SK-N-SH treated with all-trans-retinoic acid at 6 μM for 48 hours (cell line): ENCODE results near the gene NCKAP5.

Experiments used
- ATAC-seq: fragments of 200-7000 bp; cut with Tn5 transposase; 3 replicates; pipeline ENCODE4 v1.9.1; 2020; ENCODE audit warnings: mild to moderate bottlenecking, moderate library complexity
- ARNTL ChIP-seq: fragments of 450-650 bp; formaldehyde crosslinking; IDR thresholded peaks from 2 replicates; pipeline ENCODE4 v1.5.0; 2020; ENCODE audit warnings: low read depth, mild to moderate bottlenecking, moderate library complexity, borderline replicate concordance
- BACH2 ChIP-seq: fragments of 250-450 bp; sonication (Bioruptor Pico); IDR thresholded peaks from 2 replicates; pipeline ENCODE4 v1.9.0; 2021; ENCODE audit warnings: mild to moderate bottlenecking, borderline replicate concordance
- CREB5 ChIP-seq: fragments of 250-450 bp; sonication (Bioruptor Pico); IDR thresholded peaks from 2 replicates; pipeline ENCODE4 v1.5.1; 2020; ENCODE audit warnings: low read depth, mild to moderate bottlenecking, moderate library complexity
- CSDC2 ChIP-seq: fragments of 250-450 bp; sonication (Bioruptor Pico); IDR thresholded peaks from 2 replicates; pipeline ENCODE4 v1.5.0; 2020; ENCODE audit warnings: mild to moderate bottlenecking, moderate library complexity
- ESRRG ChIP-seq: fragments of 250-450 bp; sonication (Bioruptor Pico); IDR thresholded peaks from 2 replicates; pipeline ENCODE4 v1.6.1; 2021; ENCODE audit warnings: mild to moderate bottlenecking
- ISL1 ChIP-seq: fragments of 250-450 bp; sonication (Bioruptor Pico); IDR thresholded peaks from 2 replicates; pipeline ENCODE4 v2.1.2; 2022; ENCODE audit warnings: mild to moderate bottlenecking, moderate library complexity
- OSR1 ChIP-seq: fragments of 250-450 bp; sonication (Bioruptor Pico); IDR thresholded peaks from 2 replicates; pipeline ENCODE4 v1.8.0; 2022; ENCODE audit warnings: moderate library complexity, mild to moderate bottlenecking, inconsistent platforms
- PATZ1 ChIP-seq: fragments of 250-450 bp; sonication (Bioruptor Pico); IDR thresholded peaks from 2 replicates; pipeline ENCODE4 v1.8.0; 2020; ENCODE audit warnings: mild to moderate bottlenecking, moderate library complexity, borderline replicate concordance
- POU6F1 ChIP-seq: fragments of 250-450 bp; sonication (Bioruptor Pico); IDR thresholded peaks from 2 replicates; pipeline ENCODE4 v1.8.0; 2021; ENCODE audit warnings: low read depth, mild to moderate bottlenecking, moderate library complexity, borderline replicate concordance
- RARB ChIP-seq: fragments of 250-450 bp; sonication (Bioruptor Pico); IDR thresholded peaks from 2 replicates; pipeline ENCODE4 v1.8.0; 2021; ENCODE audit warnings: mild to moderate bottlenecking, moderate library complexity
- TOX ChIP-seq: fragments of 250-450 bp; sonication (Bioruptor Pico); IDR thresholded peaks from 2 replicates; pipeline ENCODE4 v1.8.0; 2021; ENCODE audit warnings: mild to moderate bottlenecking, moderate library complexity, borderline replicate concordance
- ZC3H10 ChIP-seq: fragments of 250-450 bp; sonication (Bioruptor Pico); IDR thresholded peaks from 2 replicates; pipeline ENCODE4 v1.5.1; 2021; ENCODE audit warnings: mild to moderate bottlenecking, moderate library complexity
- ZFP3 ChIP-seq: fragments of 250-450 bp; sonication (Bioruptor Pico); IDR thresholded peaks from 2 replicates; pipeline ENCODE4 v1.5.0; 2020; ENCODE audit warnings: mild to moderate bottlenecking, moderate library complexity
- ZFP30 ChIP-seq: fragments of 450-650 bp; formaldehyde crosslinking; IDR thresholded peaks from 2 replicates; pipeline ENCODE4 v1.5.0; 2022; ENCODE audit warnings: mild to moderate bottlenecking, moderate library complexity
- ZNF565 ChIP-seq: fragments of 450-650 bp; formaldehyde crosslinking; conservative IDR thresholded peaks from 2 replicates; pipeline ENCODE4 v1.5.0; 2020; ENCODE audit warnings: low read depth, mild to moderate bottlenecking, moderate library complexity
- ZNF8 ChIP-seq: fragments of 450-650 bp; formaldehyde crosslinking; IDR thresholded peaks from 2 replicates; pipeline ENCODE4 v1.5.0; 2020; ENCODE audit warnings: mild to moderate bottlenecking, moderate library complexity
- TF ChIP-seq, protein P1 (sequence below): fragments of 250-450 bp; sonication (Bioruptor Pico); IDR thresholded peaks from 2 replicates; pipeline ENCODE4 v1.5.1; 2021; ENCODE audit warnings: mild to moderate bottlenecking, moderate library complexity
- TF ChIP-seq, protein P2 (sequence below): fragments of 250-450 bp; sonication (Bioruptor Pico); IDR thresholded peaks from 2 replicates; pipeline ENCODE4 v1.5.0; 2020; ENCODE audit warnings: mild to moderate bottlenecking, moderate library complexity

The NCKAP5 gene

DNA sequence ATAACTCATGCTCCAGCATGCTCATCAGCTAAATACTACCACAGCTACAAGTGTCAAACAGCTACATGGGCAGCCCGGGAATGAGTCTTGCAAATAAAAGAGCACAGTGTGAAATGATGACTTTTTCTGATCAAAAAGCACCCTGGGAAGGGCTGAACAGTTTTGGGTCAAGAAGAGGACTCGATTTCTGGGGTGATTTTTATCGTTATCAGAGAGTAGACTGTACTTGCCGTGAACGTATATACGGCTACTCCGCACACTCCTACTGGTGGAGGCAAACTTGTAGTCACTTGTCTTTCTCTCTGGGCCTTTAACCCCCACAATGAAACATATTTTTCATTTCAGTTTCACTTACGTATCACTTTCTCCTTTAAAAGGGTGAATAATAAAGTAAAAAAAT is 54.4 kb downstream of the NCKAP5 start:
- TF ChIP-seq POU6F1 (CRISPR knock-in tag): no peak
- TF ChIP-seq ZNF8 (CRISPR knock-in tag): no peak
- no peak for TF ChIP-seq ZFP3 (CRISPR knock-in tag)
- no peak for TF ChIP-seq CREB5 (CRISPR knock-in tag)
- no peak for TF ChIP-seq ZFP30 (CRISPR knock-in tag)
- no peak for TF ChIP-seq RARB (CRISPR knock-in tag)
- TF ChIP-seq OSR1 (CRISPR knock-in tag): no peak
- no peak for TF ChIP-seq ARNTL (CRISPR knock-in tag)
- TF ChIP-seq TOX (CRISPR knock-in tag): no peak
- TF ChIP-seq ZC3H10 (CRISPR knock-in tag): no peak
- TF ChIP-seq BACH2 (CRISPR knock-in tag): no peak
- no peak for TF ChIP-seq ZNF565 (CRISPR knock-in tag)
- no peak for TF ChIP-seq ESRRG (CRISPR knock-in tag)
- TF ChIP-seq, protein P1, sequence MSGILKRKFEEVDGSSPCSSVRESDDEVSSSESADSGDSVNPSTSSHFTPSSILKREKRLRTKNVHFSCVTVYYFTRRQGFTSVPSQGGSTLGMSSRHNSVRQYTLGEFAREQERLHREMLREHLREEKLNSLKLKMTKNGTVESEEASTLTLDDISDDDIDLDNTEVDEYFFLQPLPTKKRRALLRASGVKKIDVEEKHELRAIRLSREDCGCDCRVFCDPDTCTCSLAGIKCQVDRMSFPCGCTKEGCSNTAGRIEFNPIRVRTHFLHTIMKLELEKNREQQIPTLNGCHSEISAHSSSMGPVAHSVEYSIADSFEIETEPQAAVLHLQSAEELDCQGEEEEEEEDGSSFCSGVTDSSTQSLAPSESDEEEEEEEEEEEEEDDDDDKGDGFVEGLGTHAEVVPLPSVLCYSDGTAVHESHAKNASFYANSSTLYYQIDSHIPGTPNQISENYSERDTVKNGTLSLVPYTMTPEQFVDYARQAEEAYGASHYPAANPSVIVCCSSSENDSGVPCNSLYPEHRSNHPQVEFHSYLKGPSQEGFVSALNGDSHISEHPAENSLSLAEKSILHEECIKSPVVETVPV (CRISPR knock-in tag): no peak
- TF ChIP-seq, protein P2, sequence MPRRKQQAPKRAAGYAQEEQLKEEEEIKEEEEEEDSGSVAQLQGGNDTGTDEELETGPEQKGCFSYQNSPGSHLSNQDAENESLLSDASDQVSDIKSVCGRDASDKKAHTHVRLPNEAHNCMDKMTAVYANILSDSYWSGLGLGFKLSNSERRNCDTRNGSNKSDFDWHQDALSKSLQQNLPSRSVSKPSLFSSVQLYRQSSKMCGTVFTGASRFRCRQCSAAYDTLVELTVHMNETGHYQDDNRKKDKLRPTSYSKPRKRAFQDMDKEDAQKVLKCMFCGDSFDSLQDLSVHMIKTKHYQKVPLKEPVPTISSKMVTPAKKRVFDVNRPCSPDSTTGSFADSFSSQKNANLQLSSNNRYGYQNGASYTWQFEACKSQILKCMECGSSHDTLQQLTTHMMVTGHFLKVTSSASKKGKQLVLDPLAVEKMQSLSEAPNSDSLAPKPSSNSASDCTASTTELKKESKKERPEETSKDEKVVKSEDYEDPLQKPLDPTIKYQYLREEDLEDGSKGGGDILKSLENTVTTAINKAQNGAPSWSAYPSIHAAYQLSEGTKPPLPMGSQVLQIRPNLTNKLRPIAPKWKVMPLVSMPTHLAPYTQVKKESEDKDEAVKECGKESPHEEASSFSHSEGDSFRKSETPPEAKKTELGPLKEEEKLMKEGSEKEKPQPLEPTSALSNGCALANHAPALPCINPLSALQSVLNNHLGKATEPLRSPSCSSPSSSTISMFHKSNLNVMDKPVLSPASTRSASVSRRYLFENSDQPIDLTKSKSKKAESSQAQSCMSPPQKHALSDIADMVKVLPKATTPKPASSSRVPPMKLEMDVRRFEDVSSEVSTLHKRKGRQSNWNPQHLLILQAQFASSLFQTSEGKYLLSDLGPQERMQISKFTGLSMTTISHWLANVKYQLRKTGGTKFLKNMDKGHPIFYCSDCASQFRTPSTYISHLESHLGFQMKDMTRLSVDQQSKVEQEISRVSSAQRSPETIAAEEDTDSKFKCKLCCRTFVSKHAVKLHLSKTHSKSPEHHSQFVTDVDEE (CRISPR knock-in tag): no peak
- TF ChIP-seq PATZ1 (CRISPR knock-in tag): no peak

DNA sequence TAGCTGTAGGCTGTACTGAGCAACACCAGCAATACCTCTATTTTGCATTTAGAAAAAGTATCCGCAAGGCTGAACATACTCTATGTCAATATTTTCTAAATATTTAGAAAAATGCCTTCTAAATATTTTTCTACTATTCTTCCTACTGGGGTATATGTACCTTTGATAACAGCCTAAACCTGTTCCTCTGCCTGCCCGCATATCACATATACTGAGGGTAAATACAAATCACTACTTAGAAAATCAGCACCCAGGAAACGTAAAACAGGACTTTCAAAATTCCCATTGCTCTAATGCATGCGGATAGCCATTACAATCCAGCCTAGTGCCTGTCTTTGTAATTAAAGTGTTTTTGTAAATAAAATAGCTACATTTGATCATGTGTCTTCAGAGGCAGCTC is 56.1 kb downstream of the NCKAP5 start:
- TF ChIP-seq POU6F1 (CRISPR knock-in tag): no peak
- no peak for ATAC-seq

More for the DNA sequence above, 54.4 kb downstream of the NCKAP5 start:
- no peak for ATAC-seq

DNA sequence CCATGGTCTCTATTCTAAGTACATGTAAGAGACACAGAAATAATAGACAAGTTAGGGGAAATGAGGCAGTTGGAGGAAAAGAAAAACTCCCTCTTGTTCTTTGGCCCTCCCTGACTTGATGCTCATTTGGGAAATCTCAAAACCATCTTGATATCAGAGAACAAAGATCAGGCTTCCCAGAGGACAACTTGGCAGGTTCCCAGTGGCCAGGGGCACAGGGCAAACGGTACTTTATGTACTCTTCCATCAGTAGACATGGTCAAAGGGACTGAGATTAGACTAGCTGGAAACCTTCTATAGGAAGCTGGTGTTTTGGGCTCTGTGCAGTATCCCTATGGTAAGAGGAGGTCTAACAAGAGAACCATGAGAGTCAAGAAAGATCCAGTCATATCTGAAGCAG is 56.6 kb downstream of the NCKAP5 start:
- ATAC-seq: no peak
- TF ChIP-seq ISL1 (no peak), BACH2 (CRISPR knock-in tag) (no peak), ESRRG (CRISPR knock-in tag) (no peak), CSDC2 (CRISPR knock-in tag) (no peak)
- TF ChIP-seq, protein P1 (CRISPR knock-in tag): no peak
